ENCODE data around the gene DENND5B.
"Not testable (repeated sequence)": the region's sequence is repeated elsewhere in the genome, so short reads cannot be mapped to it uniquely, and the experiment has no call there.

The DENND5B gene

GRCh38 chr12:31476437-31476836, 114.5 kb downstream of the DENND5B start:
- no peak for DNase-seq (ENCODE audit: low read depth in 4 of 4, low spot score in 1 of 4)

GRCh38 chr12:31475610-31476009, 115.3 kb downstream of the DENND5B start:
- not testable (repeated sequence) for DNase-seq (ENCODE audit: low read depth in 4 of 4, low spot score in 1 of 4)

- no peak for DNase-seq (ENCODE audit: low read depth in 4 of 4, low spot score in 1 of 4)
Measured at GRCh38 chr12:31474751-31475150, 116.2 kb downstream of the DENND5B start.

- DNase-seq (ENCODE audit: low read depth in 4 of 4, low spot score in 1 of 4), result no peak
Measured at GRCh38 chr12:31471823-31472222, 119.1 kb downstream of the DENND5B start.

- no peak for DNase-seq (ENCODE audit: low read depth in 4 of 4, low spot score in 1 of 4)
Measured at GRCh38 chr12:31471051-31471450, 119.9 kb downstream of the DENND5B start.

- no peak for DNase-seq (ENCODE audit: low read depth in 4 of 4, low spot score in 1 of 4)
Measured at GRCh38 chr12:31470459-31470858, 120.5 kb downstream of the DENND5B start.

- no peak for DNase-seq (ENCODE audit: low read depth in 4 of 4, low spot score in 1 of 4)
Measured at GRCh38 chr12:31466768-31467167, 124.2 kb downstream of the DENND5B start.

GRCh38 chr12:31465002-31465401, 125.9 kb downstream of the DENND5B start:
- DNase-seq (ENCODE audit: low read depth in 4 of 4, low spot score in 1 of 4), result no peak

- no peak for DNase-seq (ENCODE audit: low read depth in 4 of 4, low spot score in 1 of 4)
Measured at GRCh38 chr12:31460024-31460423, 130.9 kb downstream of the DENND5B start.

GRCh38 chr12:31456562-31456961, 134.4 kb downstream of the DENND5B start:
- no peak for DNase-seq (ENCODE audit: low read depth in 4 of 4, low spot score in 1 of 4)

GRCh38 chr12:31444736-31445135, 146.2 kb downstream of the DENND5B start:
- DNase-seq (ENCODE audit: low read depth in 4 of 4, low spot score in 1 of 4), result no peak

GRCh38 chr12:31440586-31440985, 150.3 kb downstream of the DENND5B start:
- DNase-seq (ENCODE audit: low read depth in 4 of 4, low spot score in 1 of 4), result no peak

GRCh38 chr12:31440134-31440533, 150.8 kb downstream of the DENND5B start:
- DNase-seq (ENCODE audit: low read depth in 4 of 4, low spot score in 1 of 4), result no peak

- no peak for DNase-seq (ENCODE audit: low read depth in 4 of 4, low spot score in 1 of 4)
Measured at GRCh38 chr12:31431721-31432240, 159.2 kb downstream of the DENND5B start.

- DNase-seq (ENCODE audit: low read depth in 4 of 4, low spot score in 1 of 4), result no peak
Measured at GRCh38 chr12:31423405-31423804, 167.5 kb downstream of the DENND5B start.

GRCh38 chr12:31412292-31412801, 178.6 kb downstream of the DENND5B start:
- no peak for DNase-seq (ENCODE audit: low read depth in 4 of 4, low spot score in 1 of 4)

- DNase-seq (ENCODE audit: low read depth in 4 of 4, low spot score in 1 of 4), result no peak
Measured at GRCh38 chr12:31408763-31409162, 182.2 kb downstream of the DENND5B start.

- DNase-seq (ENCODE audit: low read depth in 4 of 4, low spot score in 1 of 4), result no peak
Measured at GRCh38 chr12:31407562-31407961, 183.4 kb downstream of the DENND5B start.

- no peak for DNase-seq (ENCODE audit: low read depth in 4 of 4, low spot score in 1 of 4)
Measured at GRCh38 chr12:31406345-31406744, 184.6 kb downstream of the DENND5B start.

GRCh38 chr12:31405021-31405420, 185.9 kb downstream of the DENND5B start:
- no peak for DNase-seq (ENCODE audit: low read depth in 4 of 4, low spot score in 1 of 4)

GRCh38 chr12:31403099-31403607, 187.8 kb downstream of the DENND5B start:
- DNase-seq (ENCODE audit: low read depth in 4 of 4, low spot score in 1 of 4), result peak; percentile 5 to 15 (median 7)

GRCh38 chr12:31393004-31393550, 197.9 kb downstream of the DENND5B start:
- no peak for DNase-seq (ENCODE audit: low read depth in 4 of 4, low spot score in 1 of 4)

- DNase-seq (ENCODE audit: low read depth in 4 of 4, low spot score in 1 of 4), result no peak
Measured at GRCh38 chr12:31390991-31391390, 199.9 kb downstream of the DENND5B start.

Data from stimulated activated CD4-positive, alpha-beta T cell treated with anti-CD3 and anti-CD28 coated beads, Interleukin-1b, Interleukin-23, amount 100 ng/mL, for 24 hours (primary cell).